Kidney (tissue), 14 donors: ENCODE results near the gene NAV3. TPM values are rescaled to one million over a fixed set of nuclear protein-coding genes. Genes with fewer than 3 reads are reported as not detected.

Source experiments
- DNase-seq, 5 donors: peaks; one replicate each; pipeline ENCODE4 v3.0.0-alpha.2; 2013 to 2020
- FAIRE-seq: peaks from 2 replicates; lab custom pipeline; 2012; peaks lifted over from hg19 to GRCh38; lab: Jason Lieb, UNC
- H3K27ac ChIP-seq, 2 donors: one replicate each; pipeline ENCODE4 v1.7.0; 2013; ENCODE audit warnings: low read depth in 2 of 2, low read length in 2 of 2, inconsistent platforms in 1 of 2
- H3K27me3 ChIP-seq: one replicate; pipeline ENCODE4 v1.7.1; 2013; ENCODE audit warnings: low read length, inconsistent platforms; ENCODE audit not compliant: control insufficient read depth, insufficient read depth
- H3K36me3 ChIP-seq, 3 donors: one replicate each; pipeline versions ENCODE4 v1.7.0 to v1.7.1; 2013; ENCODE audit warnings: low read length in 3 of 3, control low read depth in 1 of 3, inconsistent platforms in 1 of 3; ENCODE audit not compliant: insufficient read depth in 3 of 3, control insufficient read depth in 2 of 3
- H3K4me1 ChIP-seq, 3 donors: one replicate each; pipeline versions ENCODE4 v1.7.0 to v1.7.1; 2013; ENCODE audit warnings: low read length in 3 of 3, inconsistent platforms in 1 of 3, low read depth in 1 of 3; ENCODE audit not compliant: control insufficient read depth in 2 of 3, insufficient read depth in 2 of 3
- H3K4me3 ChIP-seq, 3 donors: one replicate each; pipeline versions ENCODE4 v1.7.0 to v1.8.1; 2013; ENCODE audit warnings: low read length in 3 of 3, control low read depth in 1 of 3, inconsistent platforms in 1 of 3
- H3K9ac ChIP-seq, 3 donors: one replicate each; pipeline versions ENCODE4 v1.7.0 to v1.7.1; 2013; ENCODE audit warnings: low read length in 3 of 3, control low read depth in 1 of 3, inconsistent platforms in 1 of 3
- H3K9me3 ChIP-seq, 3 donors: one replicate each; pipeline versions ENCODE4 v1.7.0 to v1.7.1; 2013; ENCODE audit warnings: low read length in 3 of 3, control low read depth in 1 of 3, inconsistent platforms in 1 of 3; ENCODE audit not compliant: control insufficient read depth in 2 of 3, insufficient read depth in 1 of 3
- CTCF ChIP-seq: IDR thresholded peaks from 3 replicates; pipeline ENCODE4 v1.5.1; 2012; ENCODE audit warnings: mild to moderate bottlenecking, moderate library complexity, borderline replicate concordance; ENCODE audit not compliant: insufficient read depth; ENCODE audit errors: extremely low read depth
- intact Hi-C: fragments of 100-400 bp; cut with DNase I; formaldehyde crosslinking; loops from one replicate; pipeline ENCODE4 v1.11.1; 2022
- polyA plus RNA-seq: library from polyadenylated mRNA; stranded (reverse); fragments of 350-450 nt; fragmentation: Illumina TruSeq; extraction: RNeasy Lipid Tissue Mini Kit (QIAGEN cat#74804); gene quantifications from one replicate; pipeline ENCODE4 v1.2.3, GENCODE V29; 2014; ENCODE audit warnings: low read depth, low replicate concordance; ENCODE audit not compliant: insufficient read depth
- total RNA-seq: library from RNA; stranded (reverse); fragmentation: NEBNext Ultra II Directional; extraction: Animal tissue kit (Norgen Biotek cat#: 25700); gene quantifications from one replicate; pipeline ENCODE4 v1.2.1, GENCODE V29; 2021
- donor health status: control.
- donor health status: control.
- donor health status: control.
- donor health status: control.
- donor health status: control.
- donor health status: DM: yes; HTN: yes; CAD: no.
- donor health status: Normal renal cell carcinoma (clear cell type).

The NAV3 gene
- total and polyA plus RNA-seq, 2 donors from 2014 or later = 0.34 to 4.5 TPM

DNA sequence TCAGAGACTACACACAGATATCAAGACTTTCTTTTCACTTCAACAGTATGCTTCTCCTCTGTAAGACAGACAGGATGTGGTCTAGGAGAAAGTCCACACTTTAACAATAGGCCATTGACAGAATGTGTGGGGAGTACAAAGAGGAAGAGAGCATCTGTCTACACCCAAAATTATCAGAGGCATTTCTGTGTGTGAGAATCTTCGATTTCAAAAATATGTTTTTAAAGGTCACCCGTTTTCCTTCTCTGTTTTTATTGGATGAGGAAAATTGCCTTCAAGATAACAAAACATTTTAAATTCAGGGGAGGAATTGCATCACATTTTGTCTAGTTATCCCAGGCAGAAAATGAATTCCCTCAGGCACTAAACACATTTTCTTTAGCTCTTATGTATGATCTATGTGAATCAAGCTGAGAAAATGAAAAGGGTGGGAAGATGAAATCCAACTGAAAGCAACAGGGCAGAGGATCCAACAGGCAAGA, 16.4 kb downstream of the NAV3 start:
- Histone ChIP-seq H3K36me3 (no peaks in the 10 kb centered on the region), H3K27me3 (no peaks in the 10 kb centered on the region), H3K4me3 (no peak overlapping the region), H3K9me3 (no peaks in the 10 kb centered on the region), H3K4me1 (peaks cover 0 to 8% (median 0%) of the 10 kb centered on the region in 3 donors), H3K9ac (no peak overlapping the region), H3K27ac (no peak overlapping the region)
- no peak for TF ChIP-seq CTCF
- DNase-seq (no peak), FAIRE-seq (no peak)
- intact Hi-C loops = no loop called here

GRCh38 chr12:77847680-77848431, 17.2 kb downstream of the NAV3 start:
- Histone ChIP-seq H3K9me3 (no peaks in the 10 kb centered on the region), H3K4me1 (peaks cover 0 to 8% (median 0%) of the 10 kb centered on the region in 3 donors), H3K27me3 (no peaks in the 10 kb centered on the region), H3K9ac (no peak overlapping the region), H3K36me3 (no peaks in the 10 kb centered on the region), H3K4me3 (no peak overlapping the region), H3K27ac (no peak overlapping the region)
- DNase-seq (peak in 2 of 5 donors; percentile 75 to 85), FAIRE-seq (no peak)
- no peak for TF ChIP-seq CTCF
- intact Hi-C loops = no loop called here

GRCh38 chr12:77850129-77850528, 19.4 kb downstream of the NAV3 start:
- H3K9ac ChIP-seq = no peak overlapping the region
- no peaks in the 10 kb centered on the region for H3K27me3 ChIP-seq
- FAIRE-seq = no peak
- H3K9me3 ChIP-seq = peaks cover 0 to 2% (median 0%) of the 10 kb centered on the region in 3 donors
- no peak for TF ChIP-seq CTCF
- H3K36me3 ChIP-seq = no peaks in the 10 kb centered on the region
- intact Hi-C loops = no loop called here
- no peak overlapping the region for H3K27ac ChIP-seq
- H3K4me3 ChIP-seq = no peak overlapping the region
- peaks cover 0 to 8% (median 0%) of the 10 kb centered on the region in 3 donors for H3K4me1 ChIP-seq
- DNase-seq = no peak
